ENCODE data around the gene ADGRG6.

ADGRG6 gene

GRCh38 chr6:142367501-142368018 is 65.8 kb downstream of the ADGRG6 start:
- no peak overlapping the region for H3K4me3 ChIP-seq (replicated peaks; ENCODE audit: low read depth, low read length)
- no peak for TF ChIP-seq CTCF (IDR thresholded peaks at IDR 0.05; ENCODE audit: low read depth, low read length, missing control alignments)
- DNase-seq (ENCODE audit: extremely low read depth, low read depth), result no peak

GRCh38 chr6:142369266-142369665 is 67.5 kb downstream of the ADGRG6 start:
- no peak for DNase-seq (ENCODE audit: extremely low read depth, low read depth)
- no peak for TF ChIP-seq CTCF (IDR thresholded peaks at IDR 0.05; ENCODE audit: low read depth, low read length, missing control alignments)
- H3K4me3 ChIP-seq (replicated peaks; ENCODE audit: low read depth, low read length), result no peak overlapping the region

- TF ChIP-seq CTCF (IDR thresholded peaks at IDR 0.05; ENCODE audit: low read depth, low read length, missing control alignments), result no peak
- H3K4me3 ChIP-seq (replicated peaks; ENCODE audit: low read depth, low read length), result no peak overlapping the region
- DNase-seq (ENCODE audit: extremely low read depth, low read depth), result peak; percentile 27
These were observed 70.5 kb downstream of the ADGRG6 start for GRCh38 chr6:142372348-142372747.

- no peak overlapping the region for H3K4me3 ChIP-seq (replicated peaks; ENCODE audit: low read depth, low read length)
- DNase-seq (ENCODE audit: extremely low read depth, low read depth), result no peak
- TF ChIP-seq CTCF (IDR thresholded peaks at IDR 0.05; ENCODE audit: low read depth, low read length, missing control alignments), result no peak
These were observed 71.7 kb downstream of the ADGRG6 start for GRCh38 chr6:142373268-142374090.

GRCh38 chr6:142374091-142374770 is 72.4 kb downstream of the ADGRG6 start:
- no peak for DNase-seq (ENCODE audit: extremely low read depth, low read depth)
- H3K4me3 ChIP-seq (replicated peaks; ENCODE audit: low read depth, low read length), result no peak overlapping the region
- TF ChIP-seq CTCF (IDR thresholded peaks at IDR 0.05; ENCODE audit: low read depth, low read length, missing control alignments), result no peak

GRCh38 chr6:142374965-142375733 is 73.3 kb downstream of the ADGRG6 start:
- no peak for TF ChIP-seq CTCF (IDR thresholded peaks at IDR 0.05; ENCODE audit: low read depth, low read length, missing control alignments)
- peak; percentile 59 for DNase-seq (ENCODE audit: extremely low read depth, low read depth)
- H3K4me3 ChIP-seq (replicated peaks; ENCODE audit: low read depth, low read length), result no peak overlapping the region

All from HFF-Myc (cell line).